Neural progenitor cell (in vitro differentiated cells): ENCODE data around the gene ERC2. TPM values are rescaled to one million over a fixed set of nuclear protein-coding genes. Genes with fewer than 3 reads are reported as not detected.
A peak's percentile ranks its signal among the peaks of the same experiment; 100 is the strongest.

Experiments used
- DNase-seq: peaks from one replicate; pipeline ENCODE4 v3.0.0-alpha.2; 2016; ENCODE audit warnings: low spot score
- H2AFZ ChIP-seq: fragments of 200-600 bp; sonication (generic); replicated peaks from 2 replicates; pipeline ENCODE4 v1.6.1; 2016; ENCODE audit warnings: antibody characterized with exemption
- H3F3A ChIP-seq: fragments of 200-600 bp; sonication (generic); 2 replicates; pipeline ENCODE4 v1.6.1; 2016; ENCODE audit warnings: antibody characterized with exemption, low read depth
- H3K27ac ChIP-seq: fragments of 200-600 bp; sonication (generic); 2 replicates; pipeline ENCODE4 v1.5.1; 2016; ENCODE audit warnings: mild to moderate bottlenecking
- H3K27me3 ChIP-seq: fragments of 200-600 bp; sonication (generic); 2 replicates; pipeline ENCODE4 v1.6.1; 2016; ENCODE audit warnings: mild to moderate bottlenecking, moderate library complexity
- H3K36me3 ChIP-seq: fragments of 200-600 bp; sonication (generic); 2 replicates; pipeline ENCODE4 v1.5.1; 2016
- H3K4me1 ChIP-seq: fragments of 200-600 bp; sonication (generic); 2 replicates; pipeline ENCODE4 v1.6.1; 2016; ENCODE audit warnings: mixed run types
- H3K4me2 ChIP-seq: fragments of 200-600 bp; sonication (generic); 2 replicates; pipeline ENCODE4 v1.6.1; 2016
- H3K4me3 ChIP-seq: fragments of 200-600 bp; sonication (generic); 2 replicates; pipeline ENCODE4 v1.5.1; 2016
- H3K79me2 ChIP-seq: fragments of 200-600 bp; sonication (generic); 2 replicates; pipeline ENCODE4 v1.6.1; 2016; ENCODE audit warnings: low read depth
- H3K9ac ChIP-seq: fragments of 200-600 bp; sonication (generic); 2 replicates; pipeline ENCODE4 v1.6.1; 2016
- H3K9me3 ChIP-seq: fragments of 200-600 bp; sonication (generic); 2 replicates; pipeline ENCODE4 v1.5.1; 2016; ENCODE audit warnings: low read depth
- H4K20me1 ChIP-seq: fragments of 200-600 bp; sonication (generic); 2 replicates; pipeline ENCODE4 v1.6.1; 2016; ENCODE audit warnings: low read depth
- H3K27ac Mint-ChIP-seq: 3 replicates; pipeline ENCODE4 v1.8.0; 2021; ENCODE audit warnings: mixed read lengths
- H3K27me3 Mint-ChIP-seq: 2 replicates; pipeline ENCODE4 v1.8.0; 2022; ENCODE audit warnings: low read depth, mild to moderate bottlenecking, inconsistent platforms, moderate library complexity, mixed read lengths; ENCODE audit not compliant: insufficient read depth
- H3K36me3 Mint-ChIP-seq: 3 replicates; pipeline ENCODE4 v1.8.0; 2021; ENCODE audit warnings: mixed read lengths
- H3K4me1 Mint-ChIP-seq: 3 replicates; pipeline ENCODE4 v1.8.0; 2021; ENCODE audit warnings: mixed read lengths
- H3K4me3 Mint-ChIP-seq: 3 replicates; pipeline ENCODE4 v1.8.0; 2021; ENCODE audit warnings: mild to moderate bottlenecking, moderate library complexity, mixed read lengths
- H3K9me3 Mint-ChIP-seq: 3 replicates; pipeline ENCODE4 v1.8.0; 2020; ENCODE audit warnings: mixed read lengths
- CTCF ChIP-seq: fragments of 200-600 bp; sonication (generic); IDR thresholded peaks from 2 replicates; pipeline ENCODE4 v1.5.1; 2017; ENCODE audit warnings: antibody characterized with exemption, mild to moderate bottlenecking
- EZH2 ChIP-seq: fragments of 200-600 bp; sonication (generic); IDR thresholded peaks from 2 replicates; pipeline ENCODE4 v1.6.1; 2017; ENCODE audit warnings: antibody characterized with exemption, mild to moderate bottlenecking, moderate library complexity
- EZH2phosphoT487 ChIP-seq: fragments of 200-600 bp; sonication (generic); IDR thresholded peaks from 2 replicates; pipeline ENCODE4 v1.6.1; 2017; ENCODE audit warnings: antibody characterized with exemption
- total RNA-seq: library from RNA; depleted of rRNA; stranded (reverse); fragments of >200 nt; gene quantifications from 2 replicates; pipeline ENCODE4 v1.2.3, GENCODE V29; 2015; ENCODE audit warnings: low replicate concordance

Gene ERC2
- total RNA-seq, 1 donor from 2014 or later, result 24.8 TPM

GRCh38 chr3:56389183-56389830, 79.0 kb downstream of the ERC2 start:
- Mint-ChIP-seq H3K4me3 (no peak overlapping the region), H3K27me3 (no peaks in the 10 kb centered on the region), H3K36me3 (peaks cover 1% of the 10 kb centered on the region), H3K27ac (no peak overlapping the region), H3K9me3 (no peaks in the 10 kb centered on the region), H3K4me1 (peaks cover 9% of the 10 kb centered on the region)
- Histone ChIP-seq H3K36me3 (no peaks in the 10 kb centered on the region), H3K9me3 (no peaks in the 10 kb centered on the region), H4K20me1 (no peaks in the 10 kb centered on the region), H3K9ac (no peak overlapping the region), H3K79me2 (no peaks in the 10 kb centered on the region), H3F3A (no peaks in the 10 kb centered on the region), H3K4me1 (no peaks in the 10 kb centered on the region), H3K27me3 (peaks cover 8% of the 10 kb centered on the region), H3K4me2 (no peak overlapping the region), H3K4me3 (no peak overlapping the region), H2AFZ (no peak overlapping the region), H3K27ac (no peak overlapping the region)
- DNase-seq, result no peak
- TF ChIP-seq CTCF, result no peak
- no peak for TF ChIP-seq EZH2phosphoT487
- no peak for TF ChIP-seq EZH2

- TF ChIP-seq EZH2phosphoT487, result peak; percentile 98
- no peak for TF ChIP-seq CTCF
- Histone ChIP-seq H3F3A (no peaks in the 10 kb centered on the region), H3K9me3 (no peaks in the 10 kb centered on the region), H3K27me3 (peaks cover 33% of the 10 kb centered on the region), H3K4me3 (no peak overlapping the region), H3K27ac (no peak overlapping the region), H2AFZ (no peak overlapping the region), H3K4me1 (no peaks in the 10 kb centered on the region), H3K79me2 (no peaks in the 10 kb centered on the region), H3K36me3 (no peaks in the 10 kb centered on the region), H3K9ac (no peak overlapping the region), H3K4me2 (no peak overlapping the region), H4K20me1 (no peaks in the 10 kb centered on the region)
- Mint-ChIP-seq H3K27ac (no peak overlapping the region), H3K27me3 (peaks cover 2% of the 10 kb centered on the region), H3K9me3 (no peaks in the 10 kb centered on the region), H3K4me1 (peaks cover 4% of the 10 kb centered on the region), H3K36me3 (no peaks in the 10 kb centered on the region), H3K4me3 (no peak overlapping the region)
- DNase-seq, result peak; percentile 38
These were observed 85.2 kb downstream of the ERC2 start for GRCh38 chr3:56383092-56383491.

- H3K36me3 Mint-ChIP-seq, result no peaks in the 10 kb centered on the region
- no peaks in the 10 kb centered on the region for H3K4me1 Mint-ChIP-seq
- peaks cover 4% of the 10 kb centered on the region for H3K9me3 Mint-ChIP-seq
- no peak overlapping the region for H3K4me3 Mint-ChIP-seq
- Histone ChIP-seq H3K36me3 (no peaks in the 10 kb centered on the region), H3K4me3 (no peak overlapping the region), H2AFZ (no peak overlapping the region), H3K79me2 (no peaks in the 10 kb centered on the region), H3K9me3 (no peaks in the 10 kb centered on the region), H3K4me1 (no peaks in the 10 kb centered on the region), H3F3A (no peaks in the 10 kb centered on the region), H3K9ac (no peak overlapping the region), H3K27me3 (peaks cover 31% of the 10 kb centered on the region), H4K20me1 (no peaks in the 10 kb centered on the region), H3K4me2 (no peak overlapping the region), H3K27ac (no peak overlapping the region)
- peaks cover 2% of the 10 kb centered on the region for H3K27me3 Mint-ChIP-seq
- no peak for DNase-seq
- no peak overlapping the region for H3K27ac Mint-ChIP-seq
- TF ChIP-seq EZH2, result no peak
- TF ChIP-seq EZH2phosphoT487, result no peak
- no peak for TF ChIP-seq CTCF
These were observed 88.5 kb downstream of the ERC2 start for GRCh38 chr3:56379723-56380287.
